ENCODE results near the gene PAGR1. TPM values are rescaled to one million over a fixed set of nuclear protein-coding genes. Genes with fewer than 3 reads are reported as not detected.

Gene PAGR1
- total RNA-seq (10 to 100 TPM; 16.4 to 23.1 TPM), polyA plus RNA-seq (ENCODE audit: insufficient read length in 6 of 6) (10 to 100 TPM; 27.5 to 40.6 (median 30.6) TPM)
- long read RNA-seq, donor 1, transcript PAGR1-201 (3 exons, 1,702 nt), result major isoform, 33 of 33 reads
- long read RNA-seq, donor 1, partial matches to known transcripts, result 0 of 33 reads
- long read RNA-seq, donor 1, other reads (novel, unspliced or antisense), result 0 of 33 reads
- long read RNA-seq, donor 2, transcript PAGR1-201 (3 exons, 1,702 nt), result major isoform, 27 of 27 reads
- long read RNA-seq, donor 2, partial matches to known transcripts, result 0 of 27 reads
- long read RNA-seq, donor 2, other reads (novel, unspliced or antisense), result 0 of 27 reads
- long read RNA-seq, donor 3, transcript PAGR1-201 (3 exons, 1,702 nt), result major isoform, 21 of 21 reads
- long read RNA-seq, donor 3, partial matches to known transcripts, result 0 of 21 reads
- long read RNA-seq, donor 3, other reads (novel, unspliced or antisense), result 0 of 21 reads
- long read RNA-seq, donor 4, transcript PAGR1-201 (3 exons, 1,702 nt), result major isoform, 38 of 40 reads
- long read RNA-seq, donor 4, partial matches to known transcripts, result 0 of 40 reads
- long read RNA-seq, donor 4, other reads (novel, unspliced or antisense), result 2 of 40 reads
- long read RNA-seq, donor 5, transcript PAGR1-201 (3 exons, 1,702 nt), result major isoform, 35 of 35 reads
- long read RNA-seq, donor 5, partial matches to known transcripts, result 0 of 35 reads
- long read RNA-seq, donor 5, other reads (novel, unspliced or antisense), result 0 of 35 reads
- long read RNA-seq, donor 6, transcript PAGR1-201 (3 exons, 1,702 nt), result major isoform, 22 of 22 reads
- long read RNA-seq, donor 6, partial matches to known transcripts, result 0 of 22 reads
- long read RNA-seq, donor 6, other reads (novel, unspliced or antisense), result 0 of 22 reads
- long read RNA-seq, donor 7, transcript PAGR1-201 (3 exons, 1,702 nt), result major isoform, 14 of 14 reads
- long read RNA-seq, donor 7, partial matches to known transcripts, result 0 of 14 reads
- long read RNA-seq, donor 7, other reads (novel, unspliced or antisense), result 0 of 14 reads
- long read RNA-seq, donor 8, transcript PAGR1-201 (3 exons, 1,702 nt), result major isoform, 21 of 21 reads
- long read RNA-seq, donor 8, partial matches to known transcripts, result 0 of 21 reads
- long read RNA-seq, donor 8, other reads (novel, unspliced or antisense), result 0 of 21 reads
- long read RNA-seq, donor 9, result 0 reads
- long read RNA-seq, donor 10, transcript PAGR1-201 (3 exons, 1,702 nt), result major isoform, 70 of 72 reads
- long read RNA-seq, donor 10, partial matches to known transcripts, result 2 of 72 reads
- long read RNA-seq, donor 10, other reads (novel, unspliced or antisense), result 0 of 72 reads
- long read RNA-seq, donor 11, result 0 reads
- long read RNA-seq, donor 12, transcript PAGR1-201 (3 exons, 1,702 nt), result major isoform, 20 of 20 reads
- long read RNA-seq, donor 12, partial matches to known transcripts, result 0 of 20 reads
- long read RNA-seq, donor 12, other reads (novel, unspliced or antisense), result 0 of 20 reads

GRCh38 chr16:29815793-29816693, at the start of gene PAGR1:
Gene PAGR1, plus strand, starts transcription at chr16:29816152. Its CDS starts 374 bp downstream, at chr16:29816526.
- ATAC-seq, result peak; percentile 75
- DNase-seq, result peak; percentile 99 to 100 (median 100)
- Histone ChIP-seq H3K4me1 (peaks cover 26 to 74% of the 10 kb centered on the region in 2 donors), H3K36me3 (peaks cover 0 to 9% of the 10 kb centered on the region in 2 donors), H3K27ac (peak within 1 kb of the TSS; percentile 97), H3K4me3 (peak within 1 kb of the TSS; percentile 75 to 84), H3K9me3 (no peaks in the 10 kb centered on the region), H3K27me3 (peaks cover 0 to 20% of the 10 kb centered on the region in 2 donors)
- intact Hi-C loops (cut with DNase I), result no loop called here
- TF ChIP-seq CTCF (IDR thresholded peaks at IDR 0.05), result peak; percentile 71 to 88

GRCh38 chr16:29766571-29766970, 49.4 kb upstream of the PAGR1 start:
- ATAC-seq, result no peak
- no peaks in the 10 kb centered on the region for H3K36me3 ChIP-seq
- H3K27me3 ChIP-seq, result no peaks in the 10 kb centered on the region
- no peak for TF ChIP-seq CTCF (IDR thresholded peaks at IDR 0.05)
- no peak overlapping the region for H3K4me3 ChIP-seq
- H3K27ac ChIP-seq, result no peak overlapping the region
- intact Hi-C loops (cut with DNase I), result no loop called here
- H3K9me3 ChIP-seq, result no peaks in the 10 kb centered on the region
- DNase-seq, result no peak
- H3K4me1 ChIP-seq, result peaks cover 3 to 9% of the 10 kb centered on the region in 2 donors

- no peaks in the 10 kb centered on the region for H3K27me3 ChIP-seq
- no peak for ATAC-seq
- intact Hi-C loops (cut with DNase I), result no loop called here
- peaks cover 3 to 9% of the 10 kb centered on the region in 2 donors for H3K4me1 ChIP-seq
- no peaks in the 10 kb centered on the region for H3K36me3 ChIP-seq
- no peak for TF ChIP-seq CTCF (IDR thresholded peaks at IDR 0.05)
- no peaks in the 10 kb centered on the region for H3K9me3 ChIP-seq
- no peak overlapping the region for H3K27ac ChIP-seq
- no peak overlapping the region for H3K4me3 ChIP-seq
- no peak for DNase-seq
These were observed 48.9 kb upstream of the PAGR1 start for GRCh38 chr16:29767062-29767461.

GRCh38 chr16:29769507-29769906, 46.4 kb upstream of the PAGR1 start:
- Histone ChIP-seq H3K4me1 (peaks cover 3 to 16% of the 10 kb centered on the region in 2 donors), H3K36me3 (no peaks in the 10 kb centered on the region), H3K4me3 (no peak overlapping the region), H3K27ac (no peak overlapping the region), H3K27me3 (no peaks in the 10 kb centered on the region), H3K9me3 (no peaks in the 10 kb centered on the region)
- no peak for TF ChIP-seq CTCF (IDR thresholded peaks at IDR 0.05)
- intact Hi-C loops (cut with DNase I), result no loop called here
- ATAC-seq (no peak), DNase-seq (no peak)

Data from left lung (tissue), 14 donors.